Esophagus muscularis mucosa (tissue), 4 donors: Measurements from ENCODE around the gene LACRT. TPM values are rescaled to one million over a fixed set of nuclear protein-coding genes. Genes with fewer than 3 reads are reported as not detected.

Source experiments
- DNase-seq: peaks from one replicate; pipeline ENCODE4 v3.0.0-alpha.2; 2017; ENCODE audit errors: extremely low spot score
- H3K27ac ChIP-seq, 4 donors: fragments of 200-600 bp; sonication (generic); replicated peaks in 1 of 4; 1 replicate in 3 of 4; 2 replicates in 1 of 4; pipeline ENCODE4 v1.5.1; 2016 to 2019; ENCODE audit warnings: mild to moderate bottlenecking in 1 of 4
- H3K27me3 ChIP-seq, 4 donors: fragments of 200-600 bp; sonication (generic); one replicate each; pipeline versions ENCODE4 v1.5.1 to v1.6.0; 2016 to 2019
- H3K36me3 ChIP-seq, 4 donors: fragments of 200-600 bp; sonication (generic); one replicate each; pipeline ENCODE4 v1.5.1; 2016 to 2019
- H3K4me1 ChIP-seq, 4 donors: fragments of 200-600 bp; sonication (generic); one replicate each; pipeline ENCODE4 v1.5.1; 2016 to 2019
- H3K4me3 ChIP-seq, 4 donors: fragments of 200-600 bp; sonication (generic); 1 replicate in 2 of 4; 2 replicates in 2 of 4; pipeline ENCODE4 v1.5.1; 2016 to 2019; ENCODE audit warnings: mild to moderate bottlenecking in 4 of 4, moderate library complexity in 1 of 4
- H3K9me3 ChIP-seq, 4 donors: fragments of 200-600 bp; sonication (generic); 1 replicate in 3 of 4; 2 replicates in 1 of 4; pipeline ENCODE4 v1.5.1; 2016 to 2019
- EP300 ChIP-seq: sonication (generic); formaldehyde crosslinking; IDR thresholded peaks from one replicate; pipeline ENCODE4 v1.6.1; 2017; ENCODE audit warnings: antibody characterized with exemption
- POLR2A ChIP-seq: fragments of 450-650 bp; IDR thresholded peaks from one replicate; pipeline ENCODE4 v1.6.1; 2017; ENCODE audit warnings: antibody characterized with exemption, moderate library complexity, mild to moderate bottlenecking, low read depth
- POLR2AphosphoS5 ChIP-seq, 2 donors: sonication (generic); formaldehyde crosslinking; IDR thresholded peaks; one replicate each; pipeline ENCODE4 v1.6.1; 2017; ENCODE audit warnings: antibody characterized with exemption in 2 of 2
- WGBS: methylation state at CpG from one replicate; pipeline ENCODE4 v1.1.5; 2018; 5-methylcytosine and 5-hydroxymethylcytosine counted together
- intact Hi-C: fragments of 100-400 bp; cut with DNase I; formaldehyde crosslinking; loops from one replicate; pipeline ENCODE4 v1.15.1; 2023
- total RNA-seq, 4 donors: library from RNA; depleted of rRNA; stranded (reverse); fragments of >200 nt; gene quantifications; one replicate each; pipeline versions ENCODE4 v1.1.0 to v1.2.1, GENCODE V29; 2016
- TF ChIP-seq, protein P1 (sequence below), 3 experiments: fragments of 200-600 bp in 2 of 3; fragments of 450-650 bp in 1 of 3; sonication (generic) in 2 of 3; IDR thresholded peaks; one replicate each; pipeline ENCODE4 v1.5.1; 2017 to 2019; ENCODE audit warnings: antibody characterized with exemption in 3 of 3, mild to moderate bottlenecking in 2 of 3, moderate library complexity in 1 of 3

The LACRT gene, protein sequence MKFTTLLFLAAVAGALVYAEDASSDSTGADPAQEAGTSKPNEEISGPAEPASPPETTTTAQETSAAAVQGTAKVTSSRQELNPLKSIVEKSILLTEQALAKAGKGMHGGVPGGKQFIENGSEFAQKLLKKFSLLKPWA
- total RNA-seq = not detected

DNA sequence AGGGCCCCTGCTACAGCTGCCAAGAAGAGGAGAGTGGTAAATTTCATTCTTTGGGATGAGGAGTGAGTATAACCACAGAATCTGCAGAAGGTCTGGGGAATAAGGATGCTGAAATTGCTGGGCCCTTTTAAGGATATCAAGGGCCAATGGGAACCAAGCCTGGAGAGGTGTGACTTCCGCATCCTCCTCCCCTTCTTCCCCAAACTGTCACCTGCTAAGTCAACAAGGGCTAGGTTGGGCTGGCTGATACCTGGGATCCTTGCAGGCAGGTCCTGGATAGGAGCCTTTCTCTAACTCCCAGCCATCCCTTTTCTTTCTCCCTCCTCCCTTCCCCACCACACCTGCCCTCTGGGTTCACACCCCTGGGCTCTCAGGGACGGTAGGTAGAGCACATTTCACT lies at the start of gene LACRT:
LACRT (minus strand) TSS at position 101 of the 400 bp plus-strand sequence; CDS start at position 47, 54 bp downstream.
- no peak within 1 kb of the TSS for H3K4me3 ChIP-seq
- H3K36me3 ChIP-seq = no peaks in the 10 kb centered on the region
- H3K27ac ChIP-seq = no peak within 1 kb of the TSS
- WGBS = 75% methylated on average over 2 of the region's 2 CpGs
- no peaks in the 10 kb centered on the region for H3K9me3 ChIP-seq
- H3K4me1 ChIP-seq = no peaks in the 10 kb centered on the region
- TF ChIP-seq, protein P1, sequence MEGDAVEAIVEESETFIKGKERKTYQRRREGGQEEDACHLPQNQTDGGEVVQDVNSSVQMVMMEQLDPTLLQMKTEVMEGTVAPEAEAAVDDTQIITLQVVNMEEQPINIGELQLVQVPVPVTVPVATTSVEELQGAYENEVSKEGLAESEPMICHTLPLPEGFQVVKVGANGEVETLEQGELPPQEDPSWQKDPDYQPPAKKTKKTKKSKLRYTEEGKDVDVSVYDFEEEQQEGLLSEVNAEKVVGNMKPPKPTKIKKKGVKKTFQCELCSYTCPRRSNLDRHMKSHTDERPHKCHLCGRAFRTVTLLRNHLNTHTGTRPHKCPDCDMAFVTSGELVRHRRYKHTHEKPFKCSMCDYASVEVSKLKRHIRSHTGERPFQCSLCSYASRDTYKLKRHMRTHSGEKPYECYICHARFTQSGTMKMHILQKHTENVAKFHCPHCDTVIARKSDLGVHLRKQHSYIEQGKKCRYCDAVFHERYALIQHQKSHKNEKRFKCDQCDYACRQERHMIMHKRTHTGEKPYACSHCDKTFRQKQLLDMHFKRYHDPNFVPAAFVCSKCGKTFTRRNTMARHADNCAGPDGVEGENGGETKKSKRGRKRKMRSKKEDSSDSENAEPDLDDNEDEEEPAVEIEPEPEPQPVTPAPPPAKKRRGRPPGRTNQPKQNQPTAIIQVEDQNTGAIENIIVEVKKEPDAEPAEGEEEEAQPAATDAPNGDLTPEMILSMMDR (IDR thresholded peaks at IDR 0.05) = no peak
- TF ChIP-seq POLR2AphosphoS5 (IDR thresholded peaks at IDR 0.05) (no peak), EP300 (no peak), POLR2A (no peak)
- no peak for DNase-seq
- intact Hi-C loops = no loop called here
- H3K27me3 ChIP-seq = peaks cover 0 to 15% (median 0%) of the 10 kb centered on the region in 4 donors

DNA sequence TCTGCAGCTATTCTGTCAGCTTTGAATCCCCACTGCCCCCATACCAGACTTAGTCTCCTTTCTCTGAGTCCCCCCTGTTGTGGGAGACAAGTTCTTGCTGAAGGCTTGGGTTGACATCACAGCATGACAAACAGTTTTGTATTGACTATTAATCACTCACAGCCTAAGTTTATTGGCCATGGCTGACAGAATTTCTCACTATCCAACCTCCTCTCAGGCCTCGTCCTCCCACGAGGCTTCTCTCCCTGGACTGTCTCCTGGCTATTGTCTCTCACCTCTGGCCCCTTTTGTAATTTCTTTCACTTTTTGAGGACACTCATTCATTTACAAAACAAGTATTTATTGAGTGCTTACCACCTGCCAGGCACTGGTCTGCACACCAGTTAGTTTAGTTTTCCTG lies 48.7 kb upstream of the LACRT start:
- Histone ChIP-seq H3K27me3 (peaks cover 0 to 55% (median 0%) of the 10 kb centered on the region in 4 donors), H3K9me3 (no peaks in the 10 kb centered on the region), H3K4me1 (no peaks in the 10 kb centered on the region), H3K36me3 (no peaks in the 10 kb centered on the region), H3K27ac (no peak overlapping the region), H3K4me3 (no peak overlapping the region)
- DNase-seq = no peak
- TF ChIP-seq EP300 (no peak), POLR2AphosphoS5 (IDR thresholded peaks at IDR 0.05) (no peak), POLR2A (no peak)
- TF ChIP-seq, protein P1 (IDR thresholded peaks at IDR 0.05) = no peak
- WGBS = 42% methylated on average over 2 of the region's 2 CpGs
- intact Hi-C loops = no loop called here

DNA sequence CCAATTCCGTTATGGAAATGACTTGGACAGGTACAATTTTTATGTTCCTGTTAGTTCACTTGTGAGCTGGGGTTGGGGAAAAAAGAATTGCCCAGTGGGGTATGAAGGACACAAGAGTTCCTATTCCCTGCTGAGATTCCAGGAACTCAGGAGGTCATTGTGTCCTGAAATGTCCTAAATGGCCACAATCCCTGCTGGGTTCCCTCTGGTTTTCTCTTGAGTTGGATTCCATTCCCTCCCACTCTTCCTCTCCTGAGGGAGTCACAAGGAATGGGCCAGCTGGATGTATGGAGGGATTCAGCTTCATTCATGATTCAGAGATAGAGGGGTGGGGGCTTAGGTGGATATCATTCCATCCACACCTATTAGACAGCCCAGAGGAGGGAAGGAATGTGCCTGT lies 48.0 kb upstream of the LACRT start:
- intact Hi-C loops = no loop called here
- Histone ChIP-seq H3K4me3 (no peak overlapping the region), H3K36me3 (no peaks in the 10 kb centered on the region), H3K4me1 (no peaks in the 10 kb centered on the region), H3K27ac (no peak overlapping the region), H3K9me3 (no peaks in the 10 kb centered on the region), H3K27me3 (peaks cover 0 to 49% (median 0%) of the 10 kb centered on the region in 4 donors)
- DNase-seq = peak; percentile 75
- TF ChIP-seq POLR2AphosphoS5 (IDR thresholded peaks at IDR 0.05) (no peak), EP300 (no peak), POLR2A (no peak)
- TF ChIP-seq, protein P1 (IDR thresholded peaks at IDR 0.05) = no peak
- WGBS = 100% methylated on average over 1 of the region's 1 CpG

DNA sequence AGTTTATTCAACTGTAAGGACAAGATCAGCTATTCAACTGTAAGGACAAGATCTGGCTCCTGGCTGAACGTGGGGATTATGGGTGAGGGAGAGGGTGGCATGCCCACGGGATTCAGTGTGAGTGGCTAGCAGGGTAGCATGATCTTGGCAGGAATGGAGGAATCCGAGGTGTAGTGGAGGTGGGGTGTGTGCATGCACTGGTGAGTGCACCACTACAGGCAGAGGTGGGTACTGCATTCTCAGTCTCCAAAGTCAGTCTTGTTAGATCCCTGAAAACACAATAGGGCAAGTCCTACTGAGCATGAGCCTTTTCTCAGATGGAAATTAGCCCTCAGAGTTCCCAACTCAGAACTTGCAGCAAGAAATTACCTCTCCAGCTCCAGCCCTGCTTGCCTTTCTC lies 45.7 kb upstream of the LACRT start:
- Histone ChIP-seq H3K27ac (no peak overlapping the region), H3K9me3 (no peaks in the 10 kb centered on the region), H3K27me3 (peaks cover 0 to 38% (median 0%) of the 10 kb centered on the region in 4 donors), H3K36me3 (no peaks in the 10 kb centered on the region), H3K4me3 (no peak overlapping the region), H3K4me1 (no peaks in the 10 kb centered on the region)
- TF ChIP-seq POLR2A = no peak
- TF ChIP-seq, protein P1 (IDR thresholded peaks at IDR 0.05) = peak in 1 of 3 experiments; percentile 25
- intact Hi-C loops = no loop called here
- peak; percentile 84 for DNase-seq
- WGBS = 33% methylated on average over 3 of the region's 3 CpGs

DNA sequence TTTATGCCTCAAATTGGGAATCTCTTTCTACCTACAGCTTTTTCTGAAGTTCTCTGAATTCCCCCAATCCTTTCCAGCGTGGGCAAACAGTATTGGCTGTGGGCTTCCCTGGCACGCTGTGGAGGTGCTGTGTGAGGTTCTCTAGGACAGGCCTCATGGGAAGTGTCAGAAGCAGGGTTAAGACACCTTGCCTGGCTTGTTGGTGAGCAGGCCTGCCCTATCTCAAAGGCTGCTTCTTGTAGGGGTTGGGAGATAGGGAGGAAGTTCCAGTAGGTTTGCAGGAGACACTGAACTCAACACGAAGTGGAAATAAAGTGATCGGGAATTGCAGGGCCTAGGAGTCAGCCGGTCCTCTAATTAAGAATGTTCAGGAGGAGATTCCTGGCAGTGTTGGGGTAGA lies 43.4 kb upstream of the LACRT start:
- intact Hi-C loops = no loop called here
- WGBS = 78% methylated on average over 5 of the region's 5 CpGs
- no peak for TF ChIP-seq POLR2AphosphoS5 (IDR thresholded peaks at IDR 0.05)
- Histone ChIP-seq H3K4me1 (no peaks in the 10 kb centered on the region), H3K36me3 (no peaks in the 10 kb centered on the region), H3K9me3 (no peaks in the 10 kb centered on the region), H3K27me3 (peaks cover 0 to 18% (median 0%) of the 10 kb centered on the region in 4 donors), H3K4me3 (no peak overlapping the region), H3K27ac (no peak overlapping the region)
- DNase-seq = peak; percentile 74
